ENCODE results near the gene TAS1R1.

Gene TAS1R1

GRCh38 chr1:6585081-6585722, 30.1 kb downstream of the TAS1R1 start:
- Histone ChIP-seq H3K36me3 (ENCODE audit: control insufficient read depth, insufficient read depth, low read length) (peaks cover 24% of the 10 kb centered on the region), H3K27me3 (replicated peaks; ENCODE audit: control insufficient read depth, insufficient read depth, low read length) (no peaks in the 10 kb centered on the region), H3K4me3 (replicated peaks; ENCODE audit: low read depth, low read length) (no peak overlapping the region)
- no peak for TF ChIP-seq CTCF (IDR thresholded peaks at IDR 0.05; ENCODE audit: insufficient read depth, low read length, poor library complexity, severe bottlenecking)
- DNase-seq (ENCODE audit: extremely low read depth, insufficient read length) = no peak

- TF ChIP-seq CTCF (IDR thresholded peaks at IDR 0.05; ENCODE audit: insufficient read depth, low read length, poor library complexity, severe bottlenecking) = no peak
- Histone ChIP-seq H3K36me3 (ENCODE audit: control insufficient read depth, insufficient read depth, low read length) (peaks cover 24% of the 10 kb centered on the region), H3K4me3 (replicated peaks; ENCODE audit: low read depth, low read length) (no peak overlapping the region), H3K27me3 (replicated peaks; ENCODE audit: control insufficient read depth, insufficient read depth, low read length) (no peaks in the 10 kb centered on the region)
- no peak for DNase-seq (ENCODE audit: extremely low read depth, insufficient read length)
These were observed 30.7 kb downstream of the TAS1R1 start for GRCh38 chr1:6585841-6586240.

- DNase-seq (ENCODE audit: extremely low read depth, insufficient read length) = no peak
- no peak for TF ChIP-seq CTCF (IDR thresholded peaks at IDR 0.05; ENCODE audit: insufficient read depth, low read length, poor library complexity, severe bottlenecking)
- H3K27me3 ChIP-seq (replicated peaks; ENCODE audit: control insufficient read depth, insufficient read depth, low read length) = no peaks in the 10 kb centered on the region
- H3K36me3 ChIP-seq (ENCODE audit: control insufficient read depth, insufficient read depth, low read length) = peaks cover 26% of the 10 kb centered on the region
- H3K4me3 ChIP-seq (replicated peaks; ENCODE audit: low read depth, low read length) = no peak overlapping the region
These were observed 31.3 kb downstream of the TAS1R1 start for GRCh38 chr1:6586404-6586816.

GRCh38 chr1:6587261-6588005, 32.3 kb downstream of the TAS1R1 start:
- H3K27me3 ChIP-seq (replicated peaks; ENCODE audit: control insufficient read depth, insufficient read depth, low read length) = no peaks in the 10 kb centered on the region
- H3K36me3 ChIP-seq (ENCODE audit: control insufficient read depth, insufficient read depth, low read length) = peaks cover 26% of the 10 kb centered on the region
- TF ChIP-seq CTCF (IDR thresholded peaks at IDR 0.05; ENCODE audit: insufficient read depth, low read length, poor library complexity, severe bottlenecking) = no peak
- no peak overlapping the region for H3K4me3 ChIP-seq (replicated peaks; ENCODE audit: low read depth, low read length)
- no peak for DNase-seq (ENCODE audit: extremely low read depth, insufficient read length)

GRCh38 chr1:6588128-6588892, 33.2 kb downstream of the TAS1R1 start:
- H3K36me3 ChIP-seq (ENCODE audit: control insufficient read depth, insufficient read depth, low read length) = peaks cover 32% of the 10 kb centered on the region
- no peaks in the 10 kb centered on the region for H3K27me3 ChIP-seq (replicated peaks; ENCODE audit: control insufficient read depth, insufficient read depth, low read length)
- DNase-seq (ENCODE audit: extremely low read depth, insufficient read length) = no peak
- no peak for TF ChIP-seq CTCF (IDR thresholded peaks at IDR 0.05; ENCODE audit: insufficient read depth, low read length, poor library complexity, severe bottlenecking)
- H3K4me3 ChIP-seq (replicated peaks; ENCODE audit: low read depth, low read length) = no peak overlapping the region
